HG02642 (cell line): ENCODE results near the gene GRB14.
"Not testable (repeated sequence)": the region's sequence is repeated elsewhere in the genome, so short reads cannot be mapped to it uniquely, and the experiment has no call there.

Source experiments
- ATAC-seq: cut with Tn5 transposase; IDR thresholded peaks from one replicate; pipeline ENCODE4 v1.9.1; 2021; ENCODE audit warnings: mild to moderate bottlenecking; ENCODE audit not compliant: unreplicated experiment, poor library complexity

Gene GRB14

DNA sequence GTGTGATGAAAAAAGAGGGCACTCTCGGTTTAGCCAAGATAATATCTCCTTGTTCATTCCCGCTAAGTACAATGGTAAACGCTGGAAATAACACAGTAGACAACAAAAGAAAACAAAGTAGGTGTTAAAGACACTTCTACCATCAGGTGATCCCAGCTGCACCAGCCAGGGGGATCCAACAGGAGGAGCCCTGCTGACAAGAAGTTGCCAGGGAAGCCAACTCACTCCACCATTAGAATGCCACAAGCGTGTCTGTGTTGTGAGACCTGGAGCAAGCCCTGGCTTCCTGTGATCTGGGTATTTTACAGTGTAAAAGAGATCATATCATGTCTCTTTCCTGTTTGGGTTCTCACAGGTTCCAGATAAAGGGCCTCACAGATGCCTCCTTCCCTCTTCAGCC is 117.0 kb downstream of the GRB14 start:
- ATAC-seq: no peak

DNA sequence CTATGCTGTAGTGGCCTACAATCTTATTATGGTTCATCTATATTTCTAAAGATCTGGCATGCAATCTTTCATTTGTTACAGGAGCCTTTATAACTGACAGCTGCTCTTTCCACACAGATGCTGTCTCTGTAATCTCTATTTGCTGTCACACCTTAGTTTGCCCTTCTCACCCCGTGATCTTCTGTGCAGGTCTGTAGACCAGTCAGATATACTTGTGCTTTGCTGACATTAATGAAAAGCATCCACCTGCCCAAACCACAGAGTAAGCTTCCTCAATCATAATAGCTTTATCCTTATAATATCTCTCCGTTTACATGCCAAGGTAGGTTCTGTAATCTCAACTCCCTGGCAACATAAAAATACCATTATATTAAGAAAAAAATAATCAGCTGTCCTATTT is 122.4 kb downstream of the GRB14 start:
- no peak for ATAC-seq

DNA sequence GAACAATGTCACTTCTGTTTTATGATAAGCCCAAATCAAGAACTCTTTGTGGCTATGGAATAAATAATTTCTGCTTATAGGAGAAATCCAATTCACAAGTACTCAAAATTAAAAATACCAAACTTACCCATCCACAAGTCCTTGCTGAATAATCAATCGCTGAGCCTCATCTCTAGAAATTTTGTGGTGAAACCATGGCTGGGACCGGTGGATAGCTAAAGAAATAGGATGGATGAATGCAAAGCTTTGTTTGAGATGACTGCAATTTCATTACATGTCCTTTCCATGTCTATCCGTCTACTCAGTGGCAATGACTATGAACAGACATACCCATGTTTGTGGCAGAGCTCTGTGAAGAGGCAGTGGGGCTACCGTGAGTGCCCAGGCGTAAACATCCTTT is 124.4 kb downstream of the GRB14 start:
- ATAC-seq: no peak

DNA sequence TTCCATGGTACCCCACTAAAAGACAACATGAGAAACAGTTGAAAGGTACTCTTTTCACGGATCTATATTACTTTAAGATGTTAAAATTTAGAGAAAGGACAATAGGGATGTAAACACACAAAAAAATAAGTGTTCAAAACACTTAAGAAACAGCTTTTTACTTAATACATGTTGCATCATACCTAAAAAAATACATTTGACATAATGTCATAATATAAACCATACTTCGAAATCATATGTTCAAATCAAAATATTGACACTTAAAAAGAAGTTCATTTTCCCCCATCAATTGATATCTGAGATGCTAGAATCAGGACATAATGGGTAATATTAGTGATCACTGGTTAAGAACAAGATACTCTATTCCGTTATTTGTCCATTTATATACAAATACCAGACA is 124.9 kb downstream of the GRB14 start:
- no peak for ATAC-seq

DNA sequence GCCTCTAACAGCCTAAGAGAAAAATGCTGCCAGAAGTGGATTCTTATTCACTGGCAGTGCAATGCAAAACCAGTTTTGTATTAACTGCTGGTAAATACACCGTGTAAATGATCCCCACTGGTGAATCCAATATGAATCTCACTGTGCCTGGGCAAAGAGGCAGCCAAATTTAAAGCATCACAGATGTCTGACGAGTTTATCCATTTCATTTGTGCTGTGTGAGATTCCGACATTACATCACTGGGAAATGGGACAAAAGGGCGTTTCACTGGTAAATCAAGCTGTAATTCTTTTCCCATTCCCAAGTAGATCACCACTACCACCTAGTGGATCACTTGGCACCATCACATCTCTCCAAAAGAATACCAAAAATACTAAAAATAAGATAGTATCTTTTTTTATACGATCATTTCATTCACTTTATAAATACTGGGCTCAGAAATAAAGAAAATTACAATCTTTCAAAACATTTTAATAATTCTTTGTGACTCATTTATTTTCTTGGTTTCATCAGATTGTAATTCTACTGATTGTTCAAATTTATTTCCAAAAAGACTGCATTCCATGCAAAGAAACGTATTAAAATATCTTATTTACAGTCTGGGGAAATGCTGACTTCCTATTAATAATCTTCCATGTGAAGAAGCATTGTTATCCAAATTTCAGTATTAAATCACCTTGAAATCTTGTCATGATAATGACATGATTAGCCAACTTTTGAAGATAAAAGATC is 125.6 kb downstream of the GRB14 start:
- no peak for ATAC-seq

DNA sequence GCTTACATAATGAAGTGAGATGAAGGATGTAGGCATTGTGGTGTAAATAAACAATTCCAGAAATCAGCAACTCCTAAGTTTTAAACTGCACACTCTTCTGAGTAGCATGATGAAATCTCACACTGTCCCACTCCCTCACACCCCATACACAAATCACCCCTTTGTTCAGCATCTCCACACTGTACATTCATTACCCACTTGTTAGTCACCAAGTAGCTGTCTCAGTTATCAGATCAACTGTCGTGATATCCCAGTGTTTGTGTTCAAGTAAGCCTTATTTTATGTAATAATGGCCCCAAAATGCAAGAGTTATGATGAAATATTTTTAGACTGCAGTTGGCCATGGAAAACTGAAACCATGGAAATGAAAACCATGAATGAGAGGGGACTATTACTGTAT is 135.7 kb downstream of the GRB14 start:
- no peak for ATAC-seq

DNA sequence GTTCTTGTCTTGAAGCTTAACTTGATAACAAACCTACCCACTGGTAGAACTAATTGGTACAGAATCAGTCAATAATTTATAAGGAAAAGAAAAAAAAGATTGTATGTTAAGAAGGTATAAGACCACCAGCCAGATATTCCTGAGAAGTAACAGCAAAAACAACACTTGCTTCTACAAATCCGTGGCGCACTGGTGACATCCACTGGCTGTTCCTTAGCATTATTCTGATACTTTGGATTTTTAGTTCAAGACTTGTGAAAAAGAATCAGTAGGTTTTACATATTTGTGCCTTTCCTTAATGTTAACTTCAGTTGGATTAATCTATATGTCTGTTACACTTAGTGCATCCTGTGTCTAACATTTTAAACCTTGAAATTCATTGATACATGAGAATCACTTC is 141.8 kb downstream of the GRB14 start:
- no peak for ATAC-seq

DNA sequence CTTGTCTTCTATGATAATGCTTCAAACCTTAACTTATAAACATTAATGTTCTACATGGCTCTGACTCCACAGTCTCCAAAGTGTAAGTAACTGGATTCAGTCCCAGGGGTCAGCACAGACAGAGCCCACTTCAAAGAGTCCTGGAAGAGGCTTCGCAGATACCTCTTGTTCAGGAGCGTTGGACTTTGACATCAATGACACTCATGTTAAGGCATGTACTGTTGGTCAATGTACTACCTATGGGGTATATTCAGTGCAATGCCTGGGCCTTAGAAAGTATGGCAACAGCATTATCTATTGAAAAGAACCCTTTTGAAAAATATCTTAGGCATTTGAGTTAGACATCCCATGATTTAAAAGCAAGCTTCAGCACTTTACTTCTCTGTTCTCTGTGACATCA is 143.1 kb downstream of the GRB14 start:
- ATAC-seq: no peak

DNA sequence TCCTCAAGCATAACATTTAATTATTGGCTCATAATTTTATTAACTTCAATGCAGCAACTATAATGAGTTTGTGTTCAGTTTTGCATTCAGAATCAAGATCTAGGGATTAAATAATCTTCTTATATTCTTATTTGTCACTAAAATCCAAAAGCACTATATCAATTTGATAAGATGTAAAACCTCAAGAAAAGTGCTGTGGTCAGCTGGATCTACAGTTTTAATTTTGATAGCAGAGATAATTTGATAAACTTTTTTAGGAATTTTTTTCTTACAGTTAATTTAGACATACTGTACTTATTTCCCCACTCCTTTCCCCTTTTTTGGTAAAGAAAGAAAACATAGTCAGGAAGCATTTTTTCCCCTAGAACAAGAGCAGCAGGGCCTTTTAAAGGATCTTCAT is 146.4 kb downstream of the GRB14 start:
- ATAC-seq: no peak

DNA sequence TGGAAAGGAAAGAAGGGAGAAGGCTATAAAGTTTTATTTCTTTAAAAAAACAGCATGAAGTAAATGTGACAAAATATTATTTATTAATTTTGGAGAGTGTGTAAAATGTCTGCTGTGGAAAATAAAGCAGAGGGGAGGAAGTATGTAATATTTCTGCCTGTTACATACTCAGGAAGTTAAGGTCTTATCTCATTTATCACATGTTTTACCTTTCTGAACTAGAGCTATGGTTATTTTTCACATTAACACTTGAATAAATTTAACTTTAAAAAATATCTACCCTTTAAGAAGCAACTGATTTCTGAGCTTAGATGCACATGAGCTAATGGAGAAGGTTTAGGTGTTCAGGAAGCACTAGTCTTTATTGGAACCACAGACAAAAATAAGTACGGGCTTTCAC is 148.3 kb downstream of the GRB14 start:
- no peak for ATAC-seq

DNA sequence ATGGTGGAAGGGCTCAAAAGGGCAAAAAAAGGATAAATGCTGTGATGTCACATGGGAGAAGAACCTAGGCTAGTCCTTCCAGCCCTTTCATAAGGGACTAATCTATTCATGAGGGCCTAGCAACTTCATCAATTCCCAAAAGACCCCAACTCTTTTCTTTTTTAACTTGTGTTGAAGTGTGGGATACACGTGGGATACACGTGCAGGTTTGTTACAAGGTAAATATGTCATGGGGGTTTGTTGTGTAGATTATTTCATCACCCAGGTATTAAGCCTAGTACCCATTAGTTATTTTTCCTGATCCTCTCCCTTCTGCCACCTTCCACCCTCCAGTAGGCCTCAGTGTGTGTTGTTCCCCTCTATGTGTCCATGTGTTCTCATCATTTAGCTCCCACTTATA is 156.2 kb downstream of the GRB14 start:
- ATAC-seq: not testable (repeated sequence)

DNA sequence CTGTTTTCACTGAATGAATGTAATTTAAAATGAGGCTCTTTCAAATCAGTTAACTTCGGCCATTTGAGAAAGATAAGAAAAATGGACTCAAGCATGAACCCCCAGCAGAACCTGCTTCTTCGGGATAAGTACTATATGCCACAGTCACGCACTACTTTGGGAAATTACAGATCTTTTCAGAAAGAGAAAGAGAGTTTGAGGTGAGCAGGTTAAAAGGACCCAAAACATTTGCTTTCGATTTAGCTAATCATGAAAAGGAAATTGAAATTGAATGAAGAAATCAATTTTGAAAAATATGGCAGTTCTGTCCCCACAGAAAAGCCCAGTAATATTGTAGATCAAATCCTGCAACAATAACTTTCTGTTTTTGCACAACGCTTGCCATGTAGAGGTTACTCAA is 156.9 kb downstream of the GRB14 start:
- no peak for ATAC-seq

DNA sequence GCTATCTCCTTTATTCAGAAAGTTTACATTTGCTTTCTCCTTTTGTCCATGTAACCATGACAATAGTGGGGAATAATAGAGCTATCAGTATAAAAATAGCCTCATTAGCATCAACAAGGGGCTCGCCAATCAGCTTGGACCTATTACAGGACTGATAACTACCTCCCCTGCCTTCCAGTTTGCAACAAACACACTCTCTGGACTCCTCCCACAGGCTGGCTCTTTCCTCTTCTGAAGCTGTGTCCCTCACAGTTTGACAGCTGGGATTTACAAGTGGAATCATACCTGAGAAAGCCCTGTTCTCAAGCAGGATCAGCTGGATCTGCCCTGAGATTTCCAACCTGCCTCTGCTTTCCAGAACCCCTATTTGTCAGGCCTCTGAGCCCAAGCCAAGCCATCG is 162.5 kb downstream of the GRB14 start:
- no peak for ATAC-seq

DNA sequence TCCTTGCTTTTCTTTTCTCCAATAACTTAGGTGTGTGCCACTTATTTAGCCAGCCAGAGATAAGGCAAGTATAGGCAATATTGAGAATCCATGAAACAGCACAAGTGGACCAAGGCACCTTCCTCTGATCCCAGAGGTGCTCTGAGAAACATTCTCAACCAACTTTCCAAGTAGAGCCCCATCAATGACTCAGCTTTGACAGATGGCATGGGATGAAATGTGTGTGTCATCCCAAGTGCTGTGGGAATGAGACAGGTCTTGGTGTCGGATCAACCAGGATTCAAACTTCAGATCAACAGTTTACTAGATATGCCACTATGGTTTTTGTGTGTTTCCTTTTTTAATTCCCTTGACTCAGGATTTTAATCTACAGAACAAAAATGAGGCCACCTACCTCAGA is 164.0 kb downstream of the GRB14 start:
- no peak for ATAC-seq

DNA sequence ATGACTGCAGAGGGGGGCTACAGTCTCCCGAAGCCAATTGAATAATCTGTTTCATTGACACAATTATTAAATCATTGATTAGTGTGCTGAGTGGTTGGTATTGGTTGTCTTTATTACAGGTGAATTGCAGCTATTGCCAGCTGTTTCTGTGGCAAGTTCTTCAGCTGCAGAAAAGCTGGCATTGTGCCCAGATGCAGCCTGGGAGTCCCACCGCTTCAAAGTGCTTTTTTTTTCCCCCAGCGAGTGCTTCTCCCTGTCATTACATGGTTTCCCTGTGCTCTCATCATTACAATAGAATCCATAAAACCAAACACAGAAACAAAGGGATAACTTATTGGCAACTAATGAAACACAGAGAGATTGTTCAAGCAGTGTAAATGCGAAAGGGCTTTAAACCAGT is 164.7 kb downstream of the GRB14 start:
- ATAC-seq: no peak

DNA sequence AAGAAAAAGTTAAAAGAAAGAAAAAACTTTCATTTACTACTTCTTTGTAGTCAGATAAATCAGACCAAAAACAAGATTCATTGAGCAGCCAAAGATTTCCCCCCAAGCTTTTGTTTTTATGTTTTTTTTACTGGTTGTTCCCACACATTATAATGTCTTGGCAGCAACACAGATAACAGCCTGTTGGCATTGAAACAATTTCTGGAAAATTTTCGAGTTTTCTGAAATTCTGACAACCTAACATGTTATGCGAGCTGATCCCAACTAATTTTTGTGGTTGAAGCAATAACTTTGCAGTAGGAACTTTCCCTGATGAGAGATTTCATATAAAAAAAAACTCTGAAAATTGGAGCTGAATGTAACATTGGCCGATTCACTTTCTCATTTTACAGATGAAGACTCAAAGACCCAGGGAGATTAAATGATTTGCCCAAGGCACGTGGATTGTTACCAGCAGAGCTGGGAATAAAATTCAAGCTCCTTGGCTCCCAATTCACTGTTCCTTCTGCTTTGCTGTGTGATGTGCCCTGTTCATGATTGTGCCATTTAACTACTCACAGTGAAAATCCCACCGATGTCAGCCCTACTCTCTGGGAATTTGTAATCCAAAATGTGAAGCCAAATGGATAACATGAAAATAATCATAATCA is 167.5 kb downstream of the GRB14 start:
- ATAC-seq: no peak

DNA sequence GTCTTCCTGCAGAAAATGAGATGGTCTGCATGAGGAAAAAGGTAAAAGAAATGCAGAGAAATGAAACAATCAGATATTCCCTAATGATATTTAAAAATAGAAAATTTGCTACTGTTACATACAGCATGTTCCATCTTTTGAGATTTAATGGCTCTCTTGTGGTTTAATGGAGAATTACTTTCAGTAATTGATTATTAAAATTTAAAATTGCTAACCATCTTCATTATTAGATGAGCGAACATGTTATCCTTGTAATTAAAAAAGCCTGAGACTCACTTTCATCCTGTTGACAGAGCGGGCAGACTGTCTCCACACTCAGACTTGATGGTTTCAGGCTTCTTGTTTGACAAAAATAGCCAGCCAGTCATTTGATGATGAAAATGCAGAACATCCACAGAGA is 171.0 kb downstream of the GRB14 start:
- ATAC-seq: no peak

DNA sequence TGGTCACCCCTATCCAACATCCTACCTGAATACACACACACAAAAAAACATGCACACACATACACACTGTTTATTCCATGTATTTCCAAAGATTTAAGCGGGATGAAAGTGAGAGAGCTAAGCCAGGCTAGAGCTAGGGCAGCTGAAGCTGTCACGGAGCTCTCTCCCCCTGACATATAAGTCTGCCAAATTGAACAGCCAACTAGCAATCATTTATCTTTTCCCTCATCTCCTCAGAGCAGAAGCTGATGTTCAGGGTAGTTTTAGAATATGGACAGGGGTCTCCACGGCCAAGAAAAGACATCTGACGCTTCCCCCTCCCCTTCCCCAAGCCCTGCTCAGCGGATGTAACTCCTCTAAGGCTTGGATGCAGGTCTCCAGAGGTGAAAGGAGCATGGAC is 171.6 kb downstream of the GRB14 start:
- ATAC-seq: no peak

DNA sequence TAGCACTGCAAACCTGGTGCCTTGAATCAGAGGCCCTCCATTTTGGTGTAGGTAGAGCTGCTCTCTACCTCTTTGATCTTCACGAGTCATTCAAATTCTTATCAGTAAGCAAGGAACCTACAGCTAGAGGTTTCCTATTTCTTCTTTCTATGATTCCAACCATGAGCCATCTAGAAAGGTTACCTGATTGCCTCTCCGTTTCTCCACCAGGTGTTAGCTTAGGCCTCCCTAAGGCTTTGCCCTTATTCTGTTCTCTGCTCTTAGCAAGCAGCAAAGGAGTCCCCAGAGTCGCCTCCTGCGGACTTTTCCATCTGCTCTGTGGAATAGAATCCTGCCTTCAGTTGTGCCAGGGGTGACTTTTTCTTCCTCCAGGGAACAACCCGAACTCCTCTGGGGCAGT is 173.6 kb downstream of the GRB14 start:
- ATAC-seq: no peak
